Tracheal epithelial cell (primary cell): ENCODE results near the gene COLQ. TPM values are rescaled to one million over a fixed set of nuclear protein-coding genes. Genes with fewer than 3 reads are reported as not detected.

Source experiments
- total RNA-seq: library from RNA; depleted of rRNA; stranded (reverse); fragments of >200 nt; gene quantifications from 2 replicates; pipeline ENCODE4 v1.2.1, GENCODE V29; 2014

The COLQ gene
- total RNA-seq: under 0.01 TPM in 2 replicates

DNA sequence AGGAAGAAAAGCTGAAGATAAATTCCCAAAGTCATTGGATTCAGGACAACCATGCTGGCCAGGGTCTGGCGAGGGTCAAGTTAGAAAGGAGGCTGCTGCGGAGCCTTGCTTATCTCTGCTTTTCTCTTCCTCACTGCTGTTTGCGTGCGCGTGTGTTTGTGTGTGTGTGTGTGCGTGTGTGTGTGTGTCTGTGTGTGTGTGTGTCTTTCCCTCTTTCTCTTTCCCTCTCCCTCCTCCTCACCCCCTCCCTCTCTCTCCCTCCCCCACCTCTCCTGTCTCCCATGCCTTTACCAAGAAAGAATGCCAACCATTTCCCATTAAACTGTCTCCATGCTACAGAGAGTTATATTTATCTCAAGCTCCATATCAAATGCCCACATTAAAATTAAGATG, at the start of gene COLQ:
Gene COLQ (minus strand): TSS at position 134 of the 393 bp plus-strand sequence. CDS start 81 bp downstream, at position 53.

DNA sequence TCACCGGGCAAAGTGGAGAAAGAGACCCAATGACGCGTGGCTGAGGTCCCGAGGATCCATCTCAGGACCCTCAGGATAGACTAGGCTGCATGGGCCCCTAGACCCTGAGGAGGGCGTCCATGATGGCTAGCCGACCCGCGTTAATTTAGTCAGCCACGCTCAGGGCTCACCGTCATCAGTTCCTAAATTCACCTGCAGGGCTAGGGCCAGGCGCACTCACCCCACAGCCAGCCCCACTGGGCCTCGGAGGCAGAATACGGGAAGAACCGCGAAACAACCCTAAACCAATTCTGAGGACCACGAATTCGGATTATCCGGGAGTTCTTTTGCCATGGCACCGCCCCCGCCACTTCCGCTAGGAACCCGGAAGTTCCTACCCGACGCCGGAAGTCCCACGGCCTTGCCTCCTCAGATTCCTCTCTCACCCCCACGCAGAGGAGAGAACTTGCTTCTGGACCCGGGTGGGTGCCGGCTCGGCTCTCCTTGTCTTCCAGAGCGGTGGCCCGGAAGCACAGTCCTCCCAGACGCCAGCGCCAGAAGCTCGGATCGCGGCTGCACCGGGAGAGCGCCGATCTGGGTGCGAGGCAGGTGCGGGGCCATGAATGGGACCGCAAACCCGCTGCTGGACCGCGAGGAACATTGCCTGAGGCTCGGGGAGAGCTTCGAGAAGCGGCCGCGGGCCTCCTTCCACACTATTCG, 94.2 kb downstream of the COLQ start, which contains the start of the genes EAF1 and METTL6:
Gene EAF1 (plus strand): TSS at position 417 of the 699 bp plus-strand sequence. CDS start 182 bp downstream, at position 599.
Gene METTL6 (minus strand): TSS at position 363 of the 699 bp plus-strand sequence. CDS start 1,033 bp downstream, outside the sequence.

Other genes starting within 250 kb of the COLQ start
- gene SH3BP5, start 189.1 kb downstream of the COLQ start, total RNA-seq: 4.5 and 7.2 TPM in 2 replicates
- 26.7 and 33.0 TPM in 2 replicates for gene METTL6, start 94.2 kb downstream of the COLQ start, total RNA-seq
- 37.6 and 44.8 TPM in 2 replicates for gene EAF1, start 94.1 kb downstream of the COLQ start, total RNA-seq
- 18.3 and 21.9 TPM in 2 replicates for gene HACL1, start 79.9 kb upstream of the COLQ start, total RNA-seq
- gene BTD, start 80.0 kb upstream of the COLQ start, total RNA-seq: 14.7 and 16.4 TPM in 2 replicates